Lower leg skin (tissue), 4 donors: ENCODE measurements around the gene BMP8A. TPM values are rescaled to one million over a fixed set of nuclear protein-coding genes. Genes with fewer than 3 reads are reported as not detected.

ENCODE experiments used
- DNase-seq, 2 donors: peaks; one replicate each; pipeline ENCODE4 v3.0.0-alpha.2; 2019; ENCODE audit warnings: low spot score in 2 of 2
- H3K4me3 ChIP-seq: fragments of 200-600 bp; sonication (generic); 2 replicates; pipeline ENCODE4 v1.5.1; 2017; ENCODE audit warnings: mild to moderate bottlenecking, low read depth; ENCODE audit not compliant: poor library complexity, severe bottlenecking
- CTCF ChIP-seq, 3 donors: fragments of 450-650 bp; IDR thresholded peaks; one replicate each; pipeline ENCODE4 v1.5.1; 2016; ENCODE audit warnings: antibody characterized with exemption in 3 of 3, mild to moderate bottlenecking in 3 of 3, moderate library complexity in 2 of 3
- POLR2A ChIP-seq, 2 donors: fragments of 450-650 bp; IDR thresholded peaks; one replicate each; pipeline ENCODE4 v1.6.1; 2016 to 2017; ENCODE audit warnings: antibody characterized with exemption in 2 of 2, mild to moderate bottlenecking in 1 of 2, moderate library complexity in 1 of 2
- WGBS, 2 donors: methylation state at CpG; one replicate each; pipeline ENCODE4 v1.1.5; 2018; 5-methylcytosine and 5-hydroxymethylcytosine counted together
- intact Hi-C: fragments of 100-400 bp; cut with DNase I; formaldehyde crosslinking; loops from one replicate; pipeline ENCODE4 v1.15.0; 2023; ENCODE audit warnings: low total_unique reads
- total RNA-seq, 4 donors: library from RNA; depleted of rRNA; stranded (reverse); fragments of >200 nt; gene quantifications; one replicate each; pipeline ENCODE4 v1.1.0, GENCODE V29; 2016

BMP8A gene
- total RNA-seq, 4 donors from 2014 or later: 0.81 to 0.91 TPM; not detected in 2

GRCh38 chr1:39538531-39539251, 47.3 kb downstream of the BMP8A start:
- H3K4me3 ChIP-seq: no peak overlapping the region
- intact Hi-C loops: no loop called here
- TF ChIP-seq CTCF (IDR thresholded peaks at IDR 0.05) (no peak), POLR2A (IDR thresholded peaks at IDR 0.05) (no peak)
- no peak for DNase-seq
- 91 to 93% methylated on average over 9 of the region's 9 CpGs for WGBS, 2 donors

- 11 to 20% methylated on average over 5 of the region's 5 CpGs for WGBS, 2 donors
- H3K4me3 ChIP-seq: no peak overlapping the region
- peak in 1 of 3 donors; percentile 51 for TF ChIP-seq CTCF (IDR thresholded peaks at IDR 0.05)
- no peak for TF ChIP-seq POLR2A (IDR thresholded peaks at IDR 0.05)
- DNase-seq: peak in 1 of 2 donors; percentile 42
- intact Hi-C loops: no loop called here
Measured at GRCh38 chr1:39539252-39539790, 47.9 kb downstream of the BMP8A start.

- intact Hi-C loops: no loop called here
- 71 to 79% methylated on average over 13 of the region's 13 CpGs for WGBS, 2 donors
- no peak for TF ChIP-seq POLR2A (IDR thresholded peaks at IDR 0.05)
- no peak overlapping the region for H3K4me3 ChIP-seq
- peak; percentile 74 to 94 for DNase-seq
Measured at GRCh38 chr1:39540504-39541031, 49.1 kb downstream of the BMP8A start.

GRCh38 chr1:39542924-39543323, 51.5 kb downstream of the BMP8A start:
- TF ChIP-seq CTCF (IDR thresholded peaks at IDR 0.05): no peak
- TF ChIP-seq POLR2A (IDR thresholded peaks at IDR 0.05): no peak
- 95 to 98% methylated on average over 5 of the region's 5 CpGs for WGBS, 2 donors
- no peak overlapping the region for H3K4me3 ChIP-seq
- intact Hi-C loops: no loop called here
- peak in 1 of 2 donors; percentile 34 for DNase-seq

- DNase-seq: peak in 1 of 2 donors; percentile 45
- intact Hi-C loops: no loop called here
- 74 to 82% methylated on average over 4 of the region's 4 CpGs for WGBS, 2 donors
- TF ChIP-seq POLR2A (IDR thresholded peaks at IDR 0.05) (no peak), CTCF (IDR thresholded peaks at IDR 0.05) (no peak)
- no peak overlapping the region for H3K4me3 ChIP-seq
Measured at GRCh38 chr1:39544327-39544726, 52.9 kb downstream of the BMP8A start.

GRCh38 chr1:39545531-39545930, 54.1 kb downstream of the BMP8A start:
- 95 to 97% methylated on average over 9 of the region's 9 CpGs for WGBS, 2 donors
- peak in 1 of 2 donors; percentile 59 for DNase-seq
- intact Hi-C loops: no loop called here
- no peak overlapping the region for H3K4me3 ChIP-seq
- TF ChIP-seq POLR2A (IDR thresholded peaks at IDR 0.05) (no peak), CTCF (IDR thresholded peaks at IDR 0.05) (no peak)
